Gastrocnemius medialis (tissue), 4 donors: Measurements from ENCODE around the gene AKAP13.

Experiments used
- CTCF ChIP-seq, 5 experiments: fragments of 450-650 bp in 3 of 5; fragments of 200-600 bp in 2 of 5; sonication (generic) in 2 of 5; IDR thresholded peaks in 4 of 5; conservative IDR thresholded peaks in 1 of 5; 1 replicate in 4 of 5; 2 replicates in 1 of 5; pipeline ENCODE4 v1.5.1; 2016 to 2019; ENCODE audit warnings: antibody characterized with exemption in 5 of 5, mild to moderate bottlenecking in 3 of 5, moderate library complexity in 3 of 5
- POLR2A ChIP-seq, 2 donors: fragments of 450-650 bp; IDR thresholded peaks; one replicate each; pipeline ENCODE4 v1.6.1; 2017; ENCODE audit warnings: antibody characterized with exemption in 2 of 2, mild to moderate bottlenecking in 2 of 2, moderate library complexity in 2 of 2

DNA sequence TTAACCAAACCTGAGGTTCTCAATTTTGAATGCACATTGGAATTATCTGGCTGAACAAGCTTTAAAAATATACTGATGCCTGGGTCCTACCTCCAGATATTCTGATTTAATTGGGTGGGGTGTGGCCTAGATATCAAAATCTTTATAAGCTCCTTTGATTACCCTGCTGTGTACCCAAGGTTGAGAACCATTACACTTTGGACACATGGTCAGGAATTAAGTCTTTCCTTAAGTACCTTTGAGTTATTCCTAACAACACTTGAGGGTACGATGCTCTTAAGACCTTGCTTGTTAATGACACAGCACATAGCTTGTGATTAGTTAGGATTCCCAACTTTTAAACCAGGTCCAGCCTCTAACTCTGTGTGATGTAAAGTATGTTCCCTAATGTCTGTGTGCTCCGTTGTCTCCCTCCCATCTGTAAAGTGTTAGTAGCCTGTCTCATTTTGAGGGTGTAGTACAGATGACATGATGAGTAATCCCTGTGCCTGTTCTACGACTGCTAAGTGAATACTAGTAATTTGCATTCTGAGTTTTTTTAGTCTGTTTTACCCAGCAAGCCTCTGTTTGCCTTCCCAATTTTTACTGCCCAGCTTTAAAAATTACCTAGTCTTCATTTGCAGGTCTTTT is 259.5 kb downstream of the AKAP13 start:
- TF ChIP-seq POLR2A (IDR thresholded peaks at IDR 0.05): no peak
- no peak for TF ChIP-seq CTCF (IDR thresholded peaks at IDR 0.05 in 4 of 5, conservative IDR thresholded peaks at IDR 0.05 in 1 of 5)
